BLaER1 treated with 17β-estradiol and CSF1 and Interleukin-3, amounts not matched to agents 10 nM and 100 nM (cell line): ENCODE data around the gene RPLP2.

Experiments
- H3K27ac ChIP-seq, 11 experiments: shearing (Covaris generic); formaldehyde crosslinking; 2 replicates each; pipeline ENCODE4 v1.8.1; 2022
- H3K27me3 ChIP-seq, 11 experiments: shearing (Covaris generic); formaldehyde crosslinking; 2 replicates each; pipeline ENCODE4 v1.8.1; 2022
- H3K36me3 ChIP-seq, 11 experiments: shearing (Covaris generic); formaldehyde crosslinking; 2 replicates each; pipeline ENCODE4 v1.8.1; 2022
- H3K4me1 ChIP-seq, 10 experiments: shearing (Covaris generic); formaldehyde crosslinking; 2 replicates each; pipeline ENCODE4 v1.8.1; 2022
- H3K4me2 ChIP-seq, 11 experiments: shearing (Covaris generic); formaldehyde crosslinking; 2 replicates each; pipeline ENCODE4 v1.8.1; 2022
- H3K4me3 ChIP-seq, 10 experiments: shearing (Covaris generic); formaldehyde crosslinking; 2 replicates each; pipeline ENCODE4 v1.8.1; 2022
- H3K9ac ChIP-seq, 11 experiments: shearing (Covaris generic); formaldehyde crosslinking; 2 replicates each; pipeline ENCODE4 v1.8.1; 2022
- H3K9me3 ChIP-seq, 11 experiments: shearing (Covaris generic); formaldehyde crosslinking; replicated peaks in 1 of 11; 2 replicates each; pipeline ENCODE4 v1.8.1; 2022
- H4K20me1 ChIP-seq, 11 experiments: shearing (Covaris generic); formaldehyde crosslinking; 2 replicates each; pipeline ENCODE4 v1.8.1; 2022
- Cebpa-rat ChIP-seq, 11 experiments: shearing (Covaris generic); IDR thresholded peaks; 2 replicates each; pipeline ENCODE4 v1.8.1; 2022

Gene RPLP2

GRCh38 chr11:803467-803742 lies 6.4 kb upstream of the RPLP2 start:
- Histone ChIP-seq H3K4me3 (peak overlapping the region; percentile 66 to 84 (median 72); a peak in 17 of 20 replicates), H4K20me1 (peaks cover 0 to 64% (median 28%) of the 10 kb centered on the region in 11 experiments; a peak in 15 of 22 replicates), H3K9ac (peak overlapping the region; percentile 65 to 87 (median 82); a peak in 21 of 22 replicates), H3K4me2 (peak overlapping the region; percentile 92 to 100 (median 100)), H3K36me3 (peaks cover 11 to 47% (median 39%) of the 10 kb centered on the region in 11 experiments; a peak in 20 of 22 replicates), H3K27ac (peak overlapping the region in 2 of 11 experiments; percentile 4 to 31; a peak in 1 of 22 replicates), H3K9me3 (no peaks in the 10 kb centered on the region), H3K27me3 (no peaks in the 10 kb centered on the region), H3K4me1 (peaks cover 41 to 63% (median 56%) of the 10 kb centered on the region in 10 experiments)
- TF ChIP-seq Cebpa-rat (IDR thresholded peaks at IDR 0.05): no peak

GRCh38 chr11:803770-804598 lies 5.8 kb upstream of the RPLP2 start:
- Histone ChIP-seq H3K9ac (peak overlapping the region; percentile 78 to 87 (median 82)), H4K20me1 (peaks cover 0 to 58% (median 23%) of the 10 kb centered on the region in 11 experiments; a peak in 15 of 22 replicates), H3K4me3 (peak overlapping the region; percentile 66 to 84 (median 72)), H3K9me3 (no peaks in the 10 kb centered on the region), H3K27me3 (no peaks in the 10 kb centered on the region), H3K4me1 (peaks cover 44 to 62% (median 57%) of the 10 kb centered on the region in 10 experiments), H3K4me2 (peak overlapping the region; percentile 92 to 100 (median 100)), H3K27ac (peak overlapping the region in 8 of 11 experiments; percentile 78 to 90 (median 88); a peak in 16 of 22 replicates), H3K36me3 (peaks cover 11 to 45% (median 38%) of the 10 kb centered on the region in 11 experiments; a peak in 20 of 22 replicates)
- TF ChIP-seq Cebpa-rat (IDR thresholded peaks at IDR 0.05): no peak

DNA sequence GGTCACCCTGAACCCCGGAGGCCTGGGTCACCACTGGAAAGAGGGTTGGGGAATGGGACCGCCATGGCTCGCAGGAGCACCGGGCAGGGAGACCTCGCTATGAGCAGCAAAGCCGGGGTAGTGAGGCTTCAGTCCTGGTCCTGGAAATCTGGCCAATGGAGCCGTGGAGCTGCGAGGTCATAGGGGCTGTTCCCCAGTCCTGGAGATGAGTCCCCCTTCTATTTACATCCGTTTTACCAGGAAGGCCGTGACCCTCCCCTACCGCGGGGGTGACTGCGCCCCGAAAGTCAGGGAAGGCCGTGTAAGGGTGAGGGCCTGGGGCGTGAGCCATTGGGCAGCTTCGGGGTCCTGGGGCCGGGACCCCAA lies 5.2 kb upstream of the RPLP2 start:
- peak overlapping the region; percentile 78 to 87 (median 82) for H3K9ac ChIP-seq
- peak overlapping the region; percentile 92 to 100 (median 100) for H3K4me2 ChIP-seq
- H3K36me3 ChIP-seq: peaks cover 6 to 39% (median 32%) of the 10 kb centered on the region in 11 experiments; a peak in 20 of 22 replicates
- peak overlapping the region in 9 of 11 experiments; percentile 78 to 90 (median 87); a peak in 17 of 22 replicates for H3K27ac ChIP-seq
- H3K4me3 ChIP-seq: peak overlapping the region; percentile 66 to 84 (median 72)
- peaks cover 44 to 62% (median 57%) of the 10 kb centered on the region in 10 experiments for H3K4me1 ChIP-seq
- peaks cover 0 to 52% (median 20%) of the 10 kb centered on the region in 11 experiments; a peak in 14 of 22 replicates for H4K20me1 ChIP-seq
- no peaks in the 10 kb centered on the region for H3K9me3 ChIP-seq
- no peaks in the 10 kb centered on the region for H3K27me3 ChIP-seq
- TF ChIP-seq Cebpa-rat (IDR thresholded peaks at IDR 0.05): no peak

GRCh38 chr11:808427-809286 lies 1.1 kb upstream of the RPLP2 start:
- Histone ChIP-seq H3K4me2 (peak overlapping the region; percentile 82 to 100 (median 95)), H3K4me1 (peaks cover 53 to 72% (median 68%) of the 10 kb centered on the region in 10 experiments), H3K9ac (peak overlapping the region; percentile 94 to 100 (median 98)), H3K27me3 (no peaks in the 10 kb centered on the region), H3K9me3 (no peaks in the 10 kb centered on the region), H3K36me3 (peaks cover 27 to 36% (median 33%) of the 10 kb centered on the region in 11 experiments), H3K4me3 (peak overlapping the region; percentile 88 to 100 (median 98)), H3K27ac (peak overlapping the region; percentile 94 to 99 (median 97)), H4K20me1 (peaks cover 33 to 51% (median 47%) of the 10 kb centered on the region in 11 experiments; a peak in 21 of 22 replicates)
- TF ChIP-seq Cebpa-rat (IDR thresholded peaks at IDR 0.05): no peak

DNA sequence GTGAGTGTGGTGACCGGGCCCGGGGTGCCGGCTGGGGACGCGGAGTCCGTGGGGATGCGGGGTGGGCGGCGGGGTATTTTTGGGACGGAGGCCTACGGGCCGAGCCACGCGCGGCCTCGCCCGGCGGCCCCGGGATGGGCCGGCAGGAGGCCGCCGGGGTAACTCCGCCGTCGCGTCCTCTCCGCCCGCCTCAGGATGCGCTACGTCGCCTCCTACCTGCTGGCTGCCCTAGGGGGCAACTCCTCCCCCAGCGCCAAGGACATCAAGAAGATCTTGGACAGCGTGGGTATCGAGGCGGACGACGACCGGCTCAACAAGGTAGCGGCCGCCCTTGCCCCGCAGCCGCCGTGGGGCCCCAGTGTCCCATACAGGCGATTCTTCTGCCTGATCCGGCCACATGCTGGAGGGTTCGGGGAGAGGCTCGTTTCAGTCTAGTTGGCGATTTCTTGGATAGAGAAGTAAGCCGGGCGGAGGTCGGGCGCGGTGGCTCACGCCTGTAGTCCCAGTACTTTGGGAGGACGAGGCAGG lies 337 bp downstream of the RPLP2 start:
- peaks cover 35 to 50% (median 45%) of the 10 kb centered on the region in 11 experiments for H3K36me3 ChIP-seq
- no peaks in the 10 kb centered on the region for H3K27me3 ChIP-seq
- no peak for TF ChIP-seq Cebpa-rat (IDR thresholded peaks at IDR 0.05)
- H3K9ac ChIP-seq: peak overlapping the region; percentile 94 to 100 (median 98)
- no peaks in the 10 kb centered on the region for H3K9me3 ChIP-seq
- H3K4me3 ChIP-seq: peak overlapping the region; percentile 88 to 100 (median 98)
- peak overlapping the region; percentile 94 to 99 (median 97) for H3K27ac ChIP-seq
- peaks cover 41 to 64% (median 58%) of the 10 kb centered on the region in 10 experiments for H3K4me1 ChIP-seq
- H4K20me1 ChIP-seq: peaks cover 33 to 53% (median 51%) of the 10 kb centered on the region in 11 experiments; a peak in 21 of 22 replicates
- peak overlapping the region; percentile 88 to 99 (median 95) for H3K4me2 ChIP-seq

GRCh38 chr11:811446-812245 lies 1.9 kb downstream of the RPLP2 start:
- H3K36me3 ChIP-seq: peaks cover 38 to 64% (median 55%) of the 10 kb centered on the region in 11 experiments
- H4K20me1 ChIP-seq: peaks cover 33 to 68% (median 64%) of the 10 kb centered on the region in 11 experiments; a peak in 21 of 22 replicates

GRCh38 chr11:812390-812789 lies 2.6 kb downstream of the RPLP2 start:
- peak overlapping the region in 10 of 11 experiments; percentile 23 to 99 (median 96); a peak in 14 of 22 replicates for H3K27ac ChIP-seq
- H3K4me2 ChIP-seq: peak overlapping the region; percentile 88 to 99 (median 95)
- peak overlapping the region in 9 of 10 experiments; percentile 21 to 100 (median 98); a peak in 14 of 20 replicates for H3K4me3 ChIP-seq

More at GRCh38 chr11:811446-812245, 1.9 kb downstream of the RPLP2 start:
- Histone ChIP-seq H3K9me3 (no peaks in the 10 kb centered on the region), H3K27ac (peak overlapping the region; percentile 31 to 99 (median 96); a peak in 20 of 22 replicates), H3K4me2 (peak overlapping the region; percentile 88 to 99 (median 95)), H3K9ac (peak overlapping the region; percentile 94 to 100 (median 98)), H3K4me1 (peaks cover 30 to 50% (median 47%) of the 10 kb centered on the region in 10 experiments), H3K27me3 (no peaks in the 10 kb centered on the region), H3K4me3 (peak overlapping the region; percentile 88 to 100 (median 98))
- no peak for TF ChIP-seq Cebpa-rat (IDR thresholded peaks at IDR 0.05)

More at GRCh38 chr11:812390-812789, 2.6 kb downstream of the RPLP2 start:
- Histone ChIP-seq H4K20me1 (peaks cover 33 to 71% (median 64%) of the 10 kb centered on the region in 11 experiments; a peak in 21 of 22 replicates), H3K27me3 (no peaks in the 10 kb centered on the region), H3K4me1 (peaks cover 30 to 47% (median 45%) of the 10 kb centered on the region in 10 experiments), H3K9me3 (no peaks in the 10 kb centered on the region), H3K9ac (peak overlapping the region; percentile 94 to 100 (median 98); a peak in 20 of 22 replicates), H3K36me3 (peaks cover 38 to 64% (median 55%) of the 10 kb centered on the region in 11 experiments)
- TF ChIP-seq Cebpa-rat (IDR thresholded peaks at IDR 0.05): no peak
